ENCODE data around the gene LCN6. TPM values are rescaled to one million over a fixed set of nuclear protein-coding genes. Genes with fewer than 3 reads are reported as not detected.
A peak's percentile ranks its signal among the peaks of the same experiment; 100 is the strongest.
"Not testable (repeated sequence)": the region's sequence is repeated elsewhere in the genome, so short reads cannot be mapped to it uniquely, and the experiment has no call there.

LCN6 gene
- total RNA-seq, 1 donor from 2014 or later: not detected

DNA sequence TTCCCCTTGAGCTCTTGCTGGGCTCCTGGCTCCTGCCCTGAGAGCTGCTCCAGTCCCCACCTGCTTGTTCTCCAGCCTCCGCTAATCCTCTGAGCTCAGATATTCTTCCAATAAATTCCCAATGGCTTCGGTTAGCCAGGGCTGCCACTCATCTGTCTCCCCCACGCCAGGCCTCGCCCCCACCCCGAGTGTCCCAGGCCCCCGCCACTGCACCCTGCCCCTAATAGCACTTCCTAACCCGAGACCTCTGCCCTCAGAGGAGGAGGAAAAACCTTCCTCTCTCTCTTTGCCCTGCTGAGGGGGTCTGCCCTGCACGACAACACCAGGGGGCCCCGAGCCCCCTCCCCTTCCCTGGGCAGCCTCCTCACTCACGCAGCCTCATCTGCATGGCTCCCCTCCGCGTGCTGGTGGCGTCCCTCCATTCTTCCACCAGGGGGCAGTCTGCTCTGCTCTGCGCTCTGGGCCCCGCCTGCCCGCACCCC is 21.4 kb upstream of the LCN6 start:
- no peak overlapping the region for H3K4me3 Mint-ChIP-seq (ENCODE audit: unreplicated experiment)
- H4K20me1 ChIP-seq (ENCODE audit: insufficient read depth, low read length): no peaks in the 10 kb centered on the region
- no peak overlapping the region for H3K27ac Mint-ChIP-seq (ENCODE audit: unreplicated experiment)
- no peak overlapping the region for H2AFZ ChIP-seq (ENCODE audit: low read depth, low read length)
- H3K4me2 ChIP-seq (ENCODE audit: low read length): no peak overlapping the region
- no peak for FAIRE-seq
- DNase-seq (ENCODE audit: low read depth): no peak
- no peak overlapping the region for H3K9ac ChIP-seq (ENCODE audit: low read length)
- peaks cover 6% of the 10 kb centered on the region for H3K9me3 Mint-ChIP-seq (ENCODE audit: unreplicated experiment)
- H3K79me2 ChIP-seq (ENCODE audit: insufficient read depth, low read length): no peaks in the 10 kb centered on the region
- H3K4me3 ChIP-seq (ENCODE audit: insufficient read depth, low read depth, low read length): no peak overlapping the region
- H3K27me3 Mint-ChIP-seq (ENCODE audit: low read depth, unreplicated experiment): peaks cover 15% of the 10 kb centered on the region
- no peaks in the 10 kb centered on the region for H3K4me1 ChIP-seq (ENCODE audit: insufficient read depth, low read length)
- H3K4me1 Mint-ChIP-seq (ENCODE audit: low read depth, unreplicated experiment): no peaks in the 10 kb centered on the region
- peaks cover 3% of the 10 kb centered on the region for H3K27me3 ChIP-seq (ENCODE audit: insufficient read depth, low read length)
- peaks cover 4% of the 10 kb centered on the region for H3K9me3 ChIP-seq (ENCODE audit: insufficient read depth, low read depth, low read length)
- no peak for TF ChIP-seq EZH2 (IDR thresholded peaks at IDR 0.05; ENCODE audit: insufficient read depth, low read length)
- TF ChIP-seq, protein P1, sequence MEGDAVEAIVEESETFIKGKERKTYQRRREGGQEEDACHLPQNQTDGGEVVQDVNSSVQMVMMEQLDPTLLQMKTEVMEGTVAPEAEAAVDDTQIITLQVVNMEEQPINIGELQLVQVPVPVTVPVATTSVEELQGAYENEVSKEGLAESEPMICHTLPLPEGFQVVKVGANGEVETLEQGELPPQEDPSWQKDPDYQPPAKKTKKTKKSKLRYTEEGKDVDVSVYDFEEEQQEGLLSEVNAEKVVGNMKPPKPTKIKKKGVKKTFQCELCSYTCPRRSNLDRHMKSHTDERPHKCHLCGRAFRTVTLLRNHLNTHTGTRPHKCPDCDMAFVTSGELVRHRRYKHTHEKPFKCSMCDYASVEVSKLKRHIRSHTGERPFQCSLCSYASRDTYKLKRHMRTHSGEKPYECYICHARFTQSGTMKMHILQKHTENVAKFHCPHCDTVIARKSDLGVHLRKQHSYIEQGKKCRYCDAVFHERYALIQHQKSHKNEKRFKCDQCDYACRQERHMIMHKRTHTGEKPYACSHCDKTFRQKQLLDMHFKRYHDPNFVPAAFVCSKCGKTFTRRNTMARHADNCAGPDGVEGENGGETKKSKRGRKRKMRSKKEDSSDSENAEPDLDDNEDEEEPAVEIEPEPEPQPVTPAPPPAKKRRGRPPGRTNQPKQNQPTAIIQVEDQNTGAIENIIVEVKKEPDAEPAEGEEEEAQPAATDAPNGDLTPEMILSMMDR (IDR thresholded peaks at IDR 0.05; ENCODE audit: insufficient read depth, low read depth, low read length): no peak
- no peaks in the 10 kb centered on the region for H3K36me3 ChIP-seq (ENCODE audit: insufficient read depth, low read length)
- no peak overlapping the region for H3K27ac ChIP-seq (ENCODE audit: low read depth, low read length)
- no peaks in the 10 kb centered on the region for H3K36me3 Mint-ChIP-seq (ENCODE audit: low read depth, unreplicated experiment)

DNA sequence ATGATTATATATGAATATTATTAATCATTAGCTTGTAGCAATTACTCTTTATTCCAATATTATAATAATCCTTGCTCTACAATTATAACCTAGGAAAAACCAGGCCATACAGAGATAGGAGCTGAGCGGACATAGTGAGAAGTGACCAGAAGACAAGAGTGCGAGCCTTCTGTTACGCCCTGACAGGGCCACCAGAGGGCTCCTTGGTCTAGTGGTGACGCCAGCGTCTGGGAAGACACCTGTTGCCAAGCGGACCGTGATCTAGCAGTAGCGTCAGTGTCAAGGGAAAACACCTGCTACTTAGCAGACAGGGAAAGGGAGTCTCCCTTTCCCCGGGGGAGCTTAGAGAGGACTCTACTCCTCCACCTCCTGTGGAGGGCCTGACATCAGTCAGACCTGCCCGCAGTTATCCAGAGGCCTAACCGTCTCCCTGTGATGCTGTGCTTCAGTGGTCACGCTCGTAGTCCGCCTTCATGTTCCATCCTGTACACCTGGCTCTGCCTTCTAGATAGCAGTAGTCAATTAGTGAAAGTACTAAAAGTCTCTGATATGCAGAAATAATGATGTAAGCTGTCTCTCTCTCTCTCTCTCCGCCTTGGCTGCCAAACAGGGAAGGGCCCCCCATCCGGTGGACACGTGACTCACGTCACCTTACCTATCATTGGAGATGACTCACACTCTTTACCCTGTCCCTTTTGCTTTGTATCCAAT is 18.2 kb upstream of the LCN6 start:
- not testable (repeated sequence) for H3K27ac ChIP-seq (ENCODE audit: low read depth, low read length); H3K9ac ChIP-seq (ENCODE audit: low read length); H3K4me1 Mint-ChIP-seq (ENCODE audit: low read depth, unreplicated experiment); H3K9me3 ChIP-seq (ENCODE audit: insufficient read depth, low read depth, low read length); H4K20me1 ChIP-seq (ENCODE audit: insufficient read depth, low read length); H2AFZ ChIP-seq (ENCODE audit: low read depth, low read length); H3K36me3 Mint-ChIP-seq (ENCODE audit: low read depth, unreplicated experiment); H3K4me2 ChIP-seq (ENCODE audit: low read length); H3K9me3 Mint-ChIP-seq (ENCODE audit: unreplicated experiment); H3K27me3 ChIP-seq (ENCODE audit: insufficient read depth, low read length); H3K27ac Mint-ChIP-seq (ENCODE audit: unreplicated experiment); FAIRE-seq; H3K4me3 ChIP-seq (ENCODE audit: insufficient read depth, low read depth, low read length); H3K4me1 ChIP-seq (ENCODE audit: insufficient read depth, low read length); H3K36me3 ChIP-seq (ENCODE audit: insufficient read depth, low read length); H3K79me2 ChIP-seq (ENCODE audit: insufficient read depth, low read length)
- H3K4me3 Mint-ChIP-seq (ENCODE audit: unreplicated experiment): peak overlapping the region; percentile 45
- peaks cover 15% of the 10 kb centered on the region for H3K27me3 Mint-ChIP-seq (ENCODE audit: low read depth, unreplicated experiment)
- peak; percentile 20 for DNase-seq (ENCODE audit: low read depth)

DNA sequence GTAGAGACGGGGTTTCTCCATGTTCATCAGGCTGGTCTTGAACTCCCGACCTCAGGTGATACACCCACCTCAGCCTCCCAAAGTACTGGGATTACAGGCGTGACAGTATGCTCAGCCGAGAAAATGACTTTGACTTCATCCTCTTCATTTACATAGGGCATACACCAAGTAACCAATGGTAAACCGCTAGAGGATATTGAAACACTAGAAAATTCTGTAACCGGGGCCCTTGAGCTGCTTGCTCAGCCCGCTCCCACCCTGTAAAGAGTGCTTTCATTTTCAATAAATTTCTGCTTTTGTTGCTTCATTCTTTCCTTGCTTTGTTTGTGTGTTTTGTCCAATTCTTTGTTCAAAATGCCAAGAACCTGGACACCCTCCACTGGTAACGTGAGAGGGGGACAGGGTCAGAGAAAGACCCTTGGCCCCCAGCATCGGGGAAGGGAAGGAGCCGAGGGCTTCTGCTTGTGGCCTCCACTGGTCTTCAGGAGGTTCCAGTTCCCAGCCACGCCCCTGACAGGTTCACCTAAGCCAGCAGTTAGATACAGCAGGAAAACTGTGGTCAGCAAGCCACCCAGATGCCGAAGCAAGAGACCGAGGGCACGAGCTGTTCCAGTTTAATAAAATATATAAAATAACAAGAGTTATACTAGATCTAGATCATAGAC is 17.6 kb upstream of the LCN6 start:
- not testable (repeated sequence) for H4K20me1 ChIP-seq (ENCODE audit: insufficient read depth, low read length); H3K79me2 ChIP-seq (ENCODE audit: insufficient read depth, low read length); H3K9me3 ChIP-seq (ENCODE audit: insufficient read depth, low read depth, low read length); H3K36me3 Mint-ChIP-seq (ENCODE audit: low read depth, unreplicated experiment); H3K27ac ChIP-seq (ENCODE audit: low read depth, low read length); H3K4me1 Mint-ChIP-seq (ENCODE audit: low read depth, unreplicated experiment); H3K4me3 ChIP-seq (ENCODE audit: insufficient read depth, low read depth, low read length); H3K4me3 Mint-ChIP-seq (ENCODE audit: unreplicated experiment); H3K27me3 ChIP-seq (ENCODE audit: insufficient read depth, low read length); H3K4me2 ChIP-seq (ENCODE audit: low read length); H3K27ac Mint-ChIP-seq (ENCODE audit: unreplicated experiment); FAIRE-seq; H3K9ac ChIP-seq (ENCODE audit: low read length); H3K36me3 ChIP-seq (ENCODE audit: insufficient read depth, low read length); DNase-seq (ENCODE audit: low read depth); H2AFZ ChIP-seq (ENCODE audit: low read depth, low read length); H3K4me1 ChIP-seq (ENCODE audit: insufficient read depth, low read length); H3K9me3 Mint-ChIP-seq (ENCODE audit: unreplicated experiment)
- peaks cover 15% of the 10 kb centered on the region for H3K27me3 Mint-ChIP-seq (ENCODE audit: low read depth, unreplicated experiment)

All from astrocyte (in vitro differentiated cells and primary cell).